ENCODE data around the gene C8B. TPM values are rescaled to one million over a fixed set of nuclear protein-coding genes. Genes with fewer than 3 reads are reported as not detected.

The C8B gene
- total and polyA plus RNA-seq, 2 experiments from 2014 or later: not detected

- TF ChIP-seq EZH2phosphoT487 (IDR thresholded peaks at IDR 0.05; ENCODE audit: unreplicated experiment) (no peak), CREB1 (CRISPR knock-in tag; IDR thresholded peaks at IDR 0.05; ENCODE audit: low read depth) (no peak), ZNF462 (CRISPR knock-in tag; IDR thresholded peaks at IDR 0.05) (no peak), ZNF114 (CRISPR knock-in tag; IDR thresholded peaks at IDR 0.05) (no peak), STAT1 (IDR thresholded peaks at IDR 0.05; ENCODE audit: unreplicated experiment) (no peak)
- ATAC-seq (no peak), DNase-seq (ENCODE audit: low spot score) (no peak)
- Histone ChIP-seq H3F3A (replicated peaks; ENCODE audit: low read depth) (no peaks in the 10 kb centered on the region), H3K9me2 (ENCODE audit: insufficient read depth) (peaks cover 10% of the 10 kb centered on the region), H3K4me3 (no peak overlapping the region), H3K4me1 (ENCODE audit: insufficient read depth) (no peaks in the 10 kb centered on the region), H2AFZ (no peak overlapping the region), H3K27me3 (ENCODE audit: insufficient read depth) (no peaks in the 10 kb centered on the region), H3K27ac (ENCODE audit: low read depth) (no peak overlapping the region), H3K4me2 (no peak overlapping the region), H4K20me1 (replicated peaks; ENCODE audit: insufficient read depth) (no peaks in the 10 kb centered on the region), H3K79me2 (replicated peaks; ENCODE audit: insufficient read depth) (no peaks in the 10 kb centered on the region), H3K36me3 (ENCODE audit: insufficient read depth) (no peaks in the 10 kb centered on the region)
- Mint-ChIP-seq H3K27me3 (ENCODE audit: insufficient read depth, low read depth, poor library complexity) (no peaks in the 10 kb centered on the region), H3K4me3 (no peak overlapping the region), H3K9me3 (no peaks in the 10 kb centered on the region), H3K36me3 (ENCODE audit: low read depth) (no peaks in the 10 kb centered on the region), H3K27ac (no peak overlapping the region), H3K4me1 (no peaks in the 10 kb centered on the region)
Observed at GRCh38 chr1:56911098-56911938, 54.5 kb downstream of the C8B start.

All from GM23338 (cell line).